Panc1 (cell line): ENCODE data around the gene SV2B. TPM values are rescaled to one million over a fixed set of nuclear protein-coding genes. Genes with fewer than 3 reads are reported as not detected.

Experiments used
- ATAC-seq: fragments of 200-7000 bp; cut with Tn5 transposase; 2 replicates; pipeline ENCODE4 v1.9.1; 2020; ENCODE audit warnings: mild to moderate bottlenecking, moderate library complexity
- BruUV-seq: library from RNA; stranded (reverse); fragments of 400-500 nt; replicated peaks from 2 replicates; lab custom pipeline; 2021; lab: Mats Ljungman, UMichigan
- CTCF ChIA-PET: fragments of 300-600 bp; sonication (Branson Sonifier 250); formaldehyde crosslinking; loops from one replicate; lab custom pipeline; 2022; ENCODE audit warnings: antibody characterized with exemption; lab: Charles Lee
- POLR2A ChIA-PET: fragments of 300-600 bp; sonication (Branson Sonifier 250); formaldehyde crosslinking; loops from one replicate; lab custom pipeline; 2022; ENCODE audit warnings: antibody characterized with exemption; lab: Charles Lee
- DNase-seq: peaks from one replicate; pipeline ENCODE4 v3.0.0-alpha.2; 2010; ENCODE audit warnings: low read depth, low spot score
- H3K27ac ChIP-seq: 2 replicates; pipeline ENCODE4 v1.5.1; 2011; ENCODE audit warnings: mild to moderate bottlenecking, low read length, inconsistent platforms
- H3K27me3 ChIP-seq: fragments of 200-500 bp; sonication (Bioruptor generic); 2 replicates; pipeline ENCODE4 v1.6.0; 2014; ENCODE audit warnings: low read length, inconsistent platforms; ENCODE audit not compliant: control insufficient read depth, insufficient read depth
- H3K36me3 ChIP-seq: fragments of 200-500 bp; sonication (Bioruptor generic); 2 replicates; pipeline ENCODE4 v1.5.1; 2014; ENCODE audit warnings: inconsistent platforms, mild to moderate bottlenecking, low read length, moderate library complexity; ENCODE audit not compliant: control insufficient read depth, insufficient read depth
- H3K4me1 ChIP-seq: 2 replicates; pipeline ENCODE4 v1.5.1; 2011; ENCODE audit warnings: inconsistent platforms, mild to moderate bottlenecking, low read length, moderate library complexity; ENCODE audit not compliant: control insufficient read depth, insufficient read depth
- H3K4me3 ChIP-seq, 2 experiments: 2 replicates each; pipeline ENCODE4 v1.5.1; 2011 to 2012; ENCODE audit warnings: low read depth in 2 of 2, low read length in 2 of 2, mild to moderate bottlenecking in 2 of 2, inconsistent platforms in 1 of 2, moderate library complexity in 1 of 2
- H3K9me3 ChIP-seq: fragments of 200-500 bp; sonication (Bioruptor generic); 2 replicates; pipeline ENCODE4 v1.5.1; 2014; ENCODE audit warnings: low read depth, mild to moderate bottlenecking, inconsistent platforms, low read length, moderate library complexity; ENCODE audit not compliant: control insufficient read depth, insufficient read depth
- POLR2AphosphoS5 ChIP-seq: IDR thresholded peaks from 2 replicates; pipeline ENCODE4 v1.6.1; 2012; ENCODE audit warnings: mild to moderate bottlenecking, low read depth, low read length, moderate library complexity
- SIN3A ChIP-seq: IDR thresholded peaks from 2 replicates; pipeline ENCODE4 v1.6.1; 2012; ENCODE audit warnings: low read depth, mild to moderate bottlenecking, low read length, moderate library complexity, borderline replicate concordance; ENCODE audit not compliant: insufficient read depth
- TCF7L2 ChIP-seq: IDR thresholded peaks from 2 replicates; pipeline ENCODE4 v1.6.1; 2011; ENCODE audit warnings: mild to moderate bottlenecking, low read depth, low read length, inconsistent platforms
- in situ Hi-C: cut with HindIII; loops from 2 replicates; pipeline ENCODE4 v1.10.0; 2016; ENCODE audit warnings: low sequenced_read_pairs, low pct_unique_long_range_greater_than_20kb
- intact Hi-C: fragments of 100-400 bp; cut with micrococcal nuclease; formaldehyde crosslinking; loops from one replicate; pipeline ENCODE4 v1.10.0; 2022; ENCODE audit not compliant: unreplicated experiment
- total RNA-seq: library from RNA; stranded (reverse); gene quantifications from one replicate; pipeline ENCODE4 v1.2.1, GENCODE V29; 2021; ENCODE audit not compliant: unreplicated experiment
- TF ChIP-seq, protein P1 (sequence below), 2 experiments: IDR thresholded peaks; 2 replicates each; pipeline ENCODE4 v1.6.1; 2011 to 2012; ENCODE audit warnings: low read depth in 2 of 2, control low read depth in 1 of 2, low read length in 1 of 2, mild to moderate bottlenecking in 1 of 2, moderate library complexity in 1 of 2; ENCODE audit not compliant: insufficient read depth in 1 of 2
- TF ChIP-seq, protein P2 (sequence below): fragments of 450-650 bp; IDR thresholded peaks from 2 replicates; pipeline ENCODE4 v1.5.1; 2017; ENCODE audit warnings: mild to moderate bottlenecking

SV2B gene
- total RNA-seq, 1 experiment from 2014 or later: not detected

DNA sequence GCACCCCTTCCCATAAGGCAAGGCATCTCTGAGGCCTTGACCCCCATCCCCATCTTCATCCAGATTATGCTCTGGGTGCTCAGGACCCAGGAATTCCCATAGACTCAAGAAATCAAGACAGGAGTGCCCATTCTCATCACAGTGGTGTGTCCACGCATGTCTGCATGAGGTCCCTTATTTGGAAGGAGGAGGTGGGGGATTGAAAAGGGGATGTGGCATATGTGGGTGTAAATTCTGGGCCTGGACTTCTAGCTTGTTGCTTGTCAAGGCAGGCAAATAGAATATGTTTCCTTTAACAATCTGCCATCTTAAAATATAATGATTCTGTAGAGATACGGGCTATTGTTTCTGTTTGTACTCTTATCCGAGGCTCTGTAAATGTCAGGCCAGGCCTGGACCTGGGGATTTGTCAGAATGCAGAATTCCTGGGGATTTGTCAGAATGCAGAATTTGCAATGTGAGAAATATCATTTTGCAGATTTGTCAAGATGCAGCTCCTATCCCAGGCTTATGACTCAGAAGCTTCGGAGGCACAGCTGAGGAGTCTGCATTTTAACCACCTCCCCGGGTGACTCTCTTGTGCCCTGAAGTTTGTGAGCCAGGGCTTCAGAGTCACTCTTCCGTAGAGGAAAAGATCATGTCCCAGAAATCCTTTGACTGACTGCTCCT, 157.8 kb downstream of the SV2B start:
- no TSS peak for BruUV-seq
- no peaks in the 10 kb centered on the region for H3K36me3 ChIP-seq
- ATAC-seq (no peak), DNase-seq (no peak)
- intact Hi-C loops: no loop called here
- peaks cover 18% of the 10 kb centered on the region for H3K27me3 ChIP-seq
- no peak overlapping the region for H3K4me3 ChIP-seq
- CTCF ChIA-PET: interaction anchor here (0.9 to 1.4 kb wide), 2 partner anchors 12 to 14 kb away, joined by 3 to 5 read pairs; no protein-coding TSS in a partner anchor
- TF ChIP-seq SIN3A: no peak
- no peak for TF ChIP-seq POLR2AphosphoS5
- no peak for TF ChIP-seq TCF7L2
- TF ChIP-seq, protein P1, sequence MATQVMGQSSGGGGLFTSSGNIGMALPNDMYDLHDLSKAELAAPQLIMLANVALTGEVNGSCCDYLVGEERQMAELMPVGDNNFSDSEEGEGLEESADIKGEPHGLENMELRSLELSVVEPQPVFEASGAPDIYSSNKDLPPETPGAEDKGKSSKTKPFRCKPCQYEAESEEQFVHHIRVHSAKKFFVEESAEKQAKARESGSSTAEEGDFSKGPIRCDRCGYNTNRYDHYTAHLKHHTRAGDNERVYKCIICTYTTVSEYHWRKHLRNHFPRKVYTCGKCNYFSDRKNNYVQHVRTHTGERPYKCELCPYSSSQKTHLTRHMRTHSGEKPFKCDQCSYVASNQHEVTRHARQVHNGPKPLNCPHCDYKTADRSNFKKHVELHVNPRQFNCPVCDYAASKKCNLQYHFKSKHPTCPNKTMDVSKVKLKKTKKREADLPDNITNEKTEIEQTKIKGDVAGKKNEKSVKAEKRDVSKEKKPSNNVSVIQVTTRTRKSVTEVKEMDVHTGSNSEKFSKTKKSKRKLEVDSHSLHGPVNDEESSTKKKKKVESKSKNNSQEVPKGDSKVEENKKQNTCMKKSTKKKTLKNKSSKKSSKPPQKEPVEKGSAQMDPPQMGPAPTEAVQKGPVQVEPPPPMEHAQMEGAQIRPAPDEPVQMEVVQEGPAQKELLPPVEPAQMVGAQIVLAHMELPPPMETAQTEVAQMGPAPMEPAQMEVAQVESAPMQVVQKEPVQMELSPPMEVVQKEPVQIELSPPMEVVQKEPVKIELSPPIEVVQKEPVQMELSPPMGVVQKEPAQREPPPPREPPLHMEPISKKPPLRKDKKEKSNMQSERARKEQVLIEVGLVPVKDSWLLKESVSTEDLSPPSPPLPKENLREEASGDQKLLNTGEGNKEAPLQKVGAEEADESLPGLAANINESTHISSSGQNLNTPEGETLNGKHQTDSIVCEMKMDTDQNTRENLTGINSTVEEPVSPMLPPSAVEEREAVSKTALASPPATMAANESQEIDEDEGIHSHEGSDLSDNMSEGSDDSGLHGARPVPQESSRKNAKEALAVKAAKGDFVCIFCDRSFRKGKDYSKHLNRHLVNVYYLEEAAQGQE (IDR thresholded peaks at IDR 0.05; ENCODE audit: insufficient read depth in 1 of 2, low read depth in 2 of 2, low read length in 1 of 2): no peak
- TF ChIP-seq, protein P2, sequence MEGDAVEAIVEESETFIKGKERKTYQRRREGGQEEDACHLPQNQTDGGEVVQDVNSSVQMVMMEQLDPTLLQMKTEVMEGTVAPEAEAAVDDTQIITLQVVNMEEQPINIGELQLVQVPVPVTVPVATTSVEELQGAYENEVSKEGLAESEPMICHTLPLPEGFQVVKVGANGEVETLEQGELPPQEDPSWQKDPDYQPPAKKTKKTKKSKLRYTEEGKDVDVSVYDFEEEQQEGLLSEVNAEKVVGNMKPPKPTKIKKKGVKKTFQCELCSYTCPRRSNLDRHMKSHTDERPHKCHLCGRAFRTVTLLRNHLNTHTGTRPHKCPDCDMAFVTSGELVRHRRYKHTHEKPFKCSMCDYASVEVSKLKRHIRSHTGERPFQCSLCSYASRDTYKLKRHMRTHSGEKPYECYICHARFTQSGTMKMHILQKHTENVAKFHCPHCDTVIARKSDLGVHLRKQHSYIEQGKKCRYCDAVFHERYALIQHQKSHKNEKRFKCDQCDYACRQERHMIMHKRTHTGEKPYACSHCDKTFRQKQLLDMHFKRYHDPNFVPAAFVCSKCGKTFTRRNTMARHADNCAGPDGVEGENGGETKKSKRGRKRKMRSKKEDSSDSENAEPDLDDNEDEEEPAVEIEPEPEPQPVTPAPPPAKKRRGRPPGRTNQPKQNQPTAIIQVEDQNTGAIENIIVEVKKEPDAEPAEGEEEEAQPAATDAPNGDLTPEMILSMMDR: no peak
- H3K4me1 ChIP-seq: no peaks in the 10 kb centered on the region
- POLR2A ChIA-PET: no interaction called here
- no peaks in the 10 kb centered on the region for H3K9me3 ChIP-seq
- H3K27ac ChIP-seq: no peak overlapping the region
- in situ Hi-C loops: no loop called here

DNA sequence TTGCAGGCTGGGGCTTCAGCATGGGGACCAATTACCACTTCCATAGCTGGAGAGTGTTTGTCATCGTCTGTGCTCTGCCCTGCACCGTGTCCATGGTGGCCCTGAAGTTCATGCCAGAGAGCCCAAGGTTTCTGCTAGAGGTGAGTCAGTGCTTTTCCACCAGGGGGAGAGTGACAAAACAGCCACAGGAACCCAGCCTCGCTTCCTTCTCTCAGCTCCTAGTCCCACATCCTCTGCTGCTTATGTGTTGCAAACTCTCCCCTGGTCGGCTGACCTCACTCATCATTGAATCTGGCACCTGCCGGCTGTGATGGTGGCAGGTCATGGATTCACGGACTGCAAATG, 158.3 kb downstream of the SV2B start:
- intact Hi-C loops: no loop called here
- Histone ChIP-seq H3K36me3 (no peaks in the 10 kb centered on the region), H3K27me3 (peaks cover 16% of the 10 kb centered on the region), H3K4me1 (no peaks in the 10 kb centered on the region), H3K27ac (no peak overlapping the region), H3K9me3 (no peaks in the 10 kb centered on the region), H3K4me3 (no peak overlapping the region)
- no peak for ATAC-seq
- DNase-seq: no peak
- POLR2A ChIA-PET: no interaction called here
- CTCF ChIA-PET: interaction anchor here (0.7 to 1.2 kb wide), 3 partner anchors 13 to 821 kb away, joined by 3 to 5 read pairs (median 3); no protein-coding TSS in a partner anchor
- in situ Hi-C loops: no loop called here
- TF ChIP-seq, protein P2: no peak
- TF ChIP-seq SIN3A (no peak), TCF7L2 (no peak)
- no TSS peak for BruUV-seq
